Trophoblast cell (in vitro differentiated cells and primary cell): ENCODE results near the gene NR5A2.

Experiments
- DNase-seq, 2 donors: peaks; one replicate each; pipeline ENCODE4 v3.0.0-alpha.2; 2016
- H2AFZ ChIP-seq: 2 replicates; pipeline ENCODE4 v1.6.1; 2013; ENCODE audit warnings: low read length, moderate library complexity, mild to moderate bottlenecking; ENCODE audit not compliant: insufficient read depth, poor library complexity
- H2AK5ac ChIP-seq: 2 replicates; pipeline ENCODE4 v1.6.1; 2013; ENCODE audit warnings: mild to moderate bottlenecking, low read length
- H2BK120ac ChIP-seq: 2 replicates; pipeline ENCODE4 v1.6.1; 2013; ENCODE audit warnings: low read length, mild to moderate bottlenecking, moderate library complexity; ENCODE audit not compliant: insufficient read depth, poor library complexity
- H2BK12ac ChIP-seq: 2 replicates; pipeline ENCODE4 v1.6.1; 2013; ENCODE audit warnings: mild to moderate bottlenecking, low read length, moderate library complexity
- H2BK5ac ChIP-seq: 2 replicates; pipeline ENCODE4 v1.6.1; 2013; ENCODE audit warnings: low read length, low read depth, moderate library complexity, mild to moderate bottlenecking; ENCODE audit not compliant: poor library complexity
- H3K14ac ChIP-seq: 2 replicates; pipeline ENCODE4 v1.6.1; 2013; ENCODE audit warnings: mild to moderate bottlenecking, low read length
- H3K18ac ChIP-seq: 2 replicates; pipeline ENCODE4 v1.6.1; 2013; ENCODE audit warnings: mild to moderate bottlenecking, low read length
- H3K23ac ChIP-seq: 2 replicates; pipeline ENCODE4 v1.6.1; 2013; ENCODE audit warnings: low read length
- H3K27ac ChIP-seq: 2 replicates; pipeline ENCODE4 v1.5.1; 2013; ENCODE audit warnings: low read depth, mild to moderate bottlenecking, inconsistent platforms, low read length, moderate library complexity
- H3K27me3 ChIP-seq: 2 replicates; pipeline ENCODE4 v1.6.1; 2013; ENCODE audit warnings: inconsistent platforms, mild to moderate bottlenecking, low read length, moderate library complexity; ENCODE audit not compliant: insufficient read depth
- H3K36me3 ChIP-seq, 2 experiments: 1 replicate in 1 of 2; 2 replicates in 1 of 2; pipeline ENCODE4 v1.6.1; 2013; ENCODE audit warnings: low read length in 2 of 2, mild to moderate bottlenecking in 2 of 2, moderate library complexity in 1 of 2; ENCODE audit not compliant: insufficient read depth in 2 of 2, control insufficient read depth in 1 of 2
- H3K4ac ChIP-seq: 2 replicates; pipeline ENCODE4 v1.6.1; 2013; ENCODE audit warnings: low read depth, mild to moderate bottlenecking, low read length, moderate library complexity
- H3K4me1 ChIP-seq, 2 experiments: 1 replicate in 1 of 2; 2 replicates in 1 of 2; pipeline ENCODE4 v1.6.1; 2013; ENCODE audit warnings: low read length in 2 of 2, mild to moderate bottlenecking in 2 of 2, moderate library complexity in 1 of 2; ENCODE audit not compliant: insufficient read depth in 2 of 2, control insufficient read depth in 1 of 2
- H3K4me2 ChIP-seq: 2 replicates; pipeline ENCODE4 v1.6.1; 2013; ENCODE audit warnings: inconsistent platforms, mild to moderate bottlenecking, low read length, moderate library complexity
- H3K4me3 ChIP-seq: 2 replicates; pipeline ENCODE4 v1.5.1; 2013; ENCODE audit warnings: mild to moderate bottlenecking, low read depth, low read length, inconsistent platforms
- H3K79me1 ChIP-seq: one replicate; pipeline ENCODE4 v1.6.1; 2013; ENCODE audit warnings: low read length
- H3K79me2 ChIP-seq: 2 replicates; pipeline ENCODE4 v1.6.1; 2013; ENCODE audit warnings: low read length, mild to moderate bottlenecking; ENCODE audit not compliant: control insufficient read depth, insufficient read depth, poor library complexity
- H3K9ac ChIP-seq: 2 replicates; pipeline ENCODE4 v1.6.1; 2013; ENCODE audit warnings: mild to moderate bottlenecking, low read length
- H3K9me3 ChIP-seq: 2 replicates; pipeline ENCODE4 v1.6.1; 2013; ENCODE audit warnings: low read depth, mild to moderate bottlenecking, control low read depth, inconsistent platforms, low read length; ENCODE audit not compliant: insufficient read depth
- H4K12ac ChIP-seq: 2 replicates; pipeline ENCODE4 v1.6.1; 2013; ENCODE audit warnings: low read depth, mild to moderate bottlenecking, low read length, moderate library complexity
- H4K8ac ChIP-seq: 2 replicates; pipeline ENCODE4 v1.6.1; 2013; ENCODE audit warnings: low read depth, mild to moderate bottlenecking, low read length, moderate library complexity
- H4K91ac ChIP-seq: one replicate; pipeline ENCODE4 v1.6.1; 2013; ENCODE audit warnings: low read depth, mild to moderate bottlenecking, low read length, moderate library complexity
- WGBS: extraction: QIAGEN DNeasy Blood & Tissue Kit; methylation state at CpG from one replicate; pipeline ENCODE4 v1.1.7; 2013; ENCODE audit warnings: missing lambda C conversion rate; ENCODE audit not compliant: insufficient read length, insufficient coverage; ENCODE audit errors: extremely low coverage; 5-methylcytosine and 5-hydroxymethylcytosine counted together

The NR5A2 gene

GRCh38 chr1:200115532-200115931 is 88.0 kb downstream of the NR5A2 start:
- no peak overlapping the region for H3K23ac ChIP-seq
- H3K4me2 ChIP-seq: no peak overlapping the region
- no peak overlapping the region for H3K27ac ChIP-seq
- no peak overlapping the region for H2AFZ ChIP-seq
- H3K79me1 ChIP-seq: no peaks in the 10 kb centered on the region
- no peak for DNase-seq
- H3K79me2 ChIP-seq: no peaks in the 10 kb centered on the region
- no peak overlapping the region for H4K12ac ChIP-seq
- no peak overlapping the region for H3K9ac ChIP-seq
- no CpG with 5 or more reads among the region's 1 CpG for WGBS
- H3K4ac ChIP-seq: no peak overlapping the region
- H4K91ac ChIP-seq: no peak overlapping the region
- no peak overlapping the region for H3K4me3 ChIP-seq
- no peaks in the 10 kb centered on the region for H3K36me3 ChIP-seq
- H2AK5ac ChIP-seq: no peak overlapping the region
- H3K27me3 ChIP-seq: no peaks in the 10 kb centered on the region
- H2BK120ac ChIP-seq: no peak overlapping the region
- H2BK12ac ChIP-seq: no peak overlapping the region
- no peaks in the 10 kb centered on the region for H3K9me3 ChIP-seq
- no peak overlapping the region for H4K8ac ChIP-seq
- no peaks in the 10 kb centered on the region for H3K4me1 ChIP-seq
- H3K14ac ChIP-seq: no peak overlapping the region
- no peak overlapping the region for H2BK5ac ChIP-seq
- no peak overlapping the region for H3K18ac ChIP-seq

- no peaks in the 10 kb centered on the region for H3K4me1 ChIP-seq
- H3K79me1 ChIP-seq: no peaks in the 10 kb centered on the region
- no peak overlapping the region for H2BK12ac ChIP-seq
- no peak overlapping the region for H3K4ac ChIP-seq
- H3K27ac ChIP-seq: no peak overlapping the region
- H3K36me3 ChIP-seq: no peaks in the 10 kb centered on the region
- H2AFZ ChIP-seq: no peak overlapping the region
- no peak overlapping the region for H3K9ac ChIP-seq
- H3K4me2 ChIP-seq: no peak overlapping the region
- H2BK5ac ChIP-seq: no peak overlapping the region
- no CpG with 5 or more reads among the region's 1 CpG for WGBS
- no peaks in the 10 kb centered on the region for H3K79me2 ChIP-seq
- no peak overlapping the region for H2AK5ac ChIP-seq
- no peak overlapping the region for H4K12ac ChIP-seq
- H3K14ac ChIP-seq: no peak overlapping the region
- no peak overlapping the region for H2BK120ac ChIP-seq
- no peak overlapping the region for H3K4me3 ChIP-seq
- no peaks in the 10 kb centered on the region for H3K27me3 ChIP-seq
- no peak overlapping the region for H4K91ac ChIP-seq
- no peak overlapping the region for H3K23ac ChIP-seq
- H4K8ac ChIP-seq: no peak overlapping the region
- H3K9me3 ChIP-seq: no peaks in the 10 kb centered on the region
- DNase-seq: no peak
- H3K18ac ChIP-seq: no peak overlapping the region
These were observed 88.8 kb downstream of the NR5A2 start for GRCh38 chr1:200116324-200116723.

- no peak overlapping the region for H4K12ac ChIP-seq
- no peak overlapping the region for H2BK120ac ChIP-seq
- H3K27ac ChIP-seq: no peak overlapping the region
- no peaks in the 10 kb centered on the region for H3K9me3 ChIP-seq
- no peaks in the 10 kb centered on the region for H3K79me1 ChIP-seq
- no peak overlapping the region for H3K9ac ChIP-seq
- H2BK5ac ChIP-seq: no peak overlapping the region
- H3K79me2 ChIP-seq: no peaks in the 10 kb centered on the region
- H4K8ac ChIP-seq: no peak overlapping the region
- no peak overlapping the region for H3K4ac ChIP-seq
- H4K91ac ChIP-seq: no peak overlapping the region
- no peak overlapping the region for H3K23ac ChIP-seq
- H3K36me3 ChIP-seq: no peaks in the 10 kb centered on the region
- H3K4me1 ChIP-seq: no peaks in the 10 kb centered on the region
- H2AFZ ChIP-seq: no peak overlapping the region
- H3K27me3 ChIP-seq: no peaks in the 10 kb centered on the region
- H3K4me2 ChIP-seq: no peak overlapping the region
- H3K18ac ChIP-seq: no peak overlapping the region
- no CpG with 5 or more reads among the region's 3 CpGs for WGBS
- H3K14ac ChIP-seq: no peak overlapping the region
- DNase-seq: no peak
- no peak overlapping the region for H2BK12ac ChIP-seq
- H3K4me3 ChIP-seq: no peak overlapping the region
- no peak overlapping the region for H2AK5ac ChIP-seq
These were observed 91.4 kb downstream of the NR5A2 start for GRCh38 chr1:200118779-200119505.

GRCh38 chr1:200121421-200121820 is 93.9 kb downstream of the NR5A2 start:
- Histone ChIP-seq H3K4me1 (no peaks in the 10 kb centered on the region), H3K9me3 (no peaks in the 10 kb centered on the region), H3K18ac (no peak overlapping the region), H3K14ac (no peak overlapping the region), H3K36me3 (no peaks in the 10 kb centered on the region), H2AK5ac (no peak overlapping the region), H2BK12ac (no peak overlapping the region), H3K4me3 (no peak overlapping the region), H3K4me2 (no peak overlapping the region), H3K27ac (no peak overlapping the region), H2BK5ac (no peak overlapping the region), H4K12ac (no peak overlapping the region), H2BK120ac (no peak overlapping the region), H3K27me3 (no peaks in the 10 kb centered on the region), H3K79me2 (no peaks in the 10 kb centered on the region), H3K9ac (no peak overlapping the region), H3K4ac (no peak overlapping the region), H4K8ac (no peak overlapping the region), H4K91ac (no peak overlapping the region), H3K23ac (no peak overlapping the region), H3K79me1 (no peaks in the 10 kb centered on the region), H2AFZ (no peak overlapping the region)
- DNase-seq: no peak
